Suppressor macrophage treated with lipopolysaccharide for 4 hours (primary cell): ENCODE results near the gene DOCK2.

Experiments
- DNase-seq: peaks from one replicate; pipeline ENCODE4 v3.0.0-alpha.2; 2020

Gene DOCK2

DNA sequence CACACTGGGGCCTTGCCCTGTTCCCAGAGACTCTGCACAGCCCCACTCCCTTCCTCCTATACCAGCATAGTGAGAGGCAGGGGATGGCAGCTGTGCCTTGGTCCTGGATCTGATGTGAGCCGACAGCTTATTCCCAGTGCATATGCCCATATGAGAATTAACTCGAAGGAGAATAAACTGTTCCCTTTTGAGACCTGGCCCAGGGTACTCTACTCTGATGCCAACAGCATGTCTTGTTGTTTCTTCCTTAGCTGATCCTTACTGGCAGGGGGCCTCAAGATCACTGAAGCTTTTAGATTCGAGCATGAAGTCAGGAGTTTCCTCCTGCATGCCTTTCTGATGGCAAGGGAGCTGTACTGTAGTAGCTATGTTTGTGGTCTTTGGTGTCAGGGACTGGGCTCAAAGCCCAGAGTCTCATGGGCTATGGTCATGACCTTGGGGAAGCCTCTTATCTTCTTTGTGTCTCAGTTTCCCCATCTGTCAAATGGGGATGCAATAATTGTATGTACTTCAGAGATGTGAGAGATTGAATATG, 57.1 kb downstream of the DOCK2 start:
- DNase-seq: no peak

DNA sequence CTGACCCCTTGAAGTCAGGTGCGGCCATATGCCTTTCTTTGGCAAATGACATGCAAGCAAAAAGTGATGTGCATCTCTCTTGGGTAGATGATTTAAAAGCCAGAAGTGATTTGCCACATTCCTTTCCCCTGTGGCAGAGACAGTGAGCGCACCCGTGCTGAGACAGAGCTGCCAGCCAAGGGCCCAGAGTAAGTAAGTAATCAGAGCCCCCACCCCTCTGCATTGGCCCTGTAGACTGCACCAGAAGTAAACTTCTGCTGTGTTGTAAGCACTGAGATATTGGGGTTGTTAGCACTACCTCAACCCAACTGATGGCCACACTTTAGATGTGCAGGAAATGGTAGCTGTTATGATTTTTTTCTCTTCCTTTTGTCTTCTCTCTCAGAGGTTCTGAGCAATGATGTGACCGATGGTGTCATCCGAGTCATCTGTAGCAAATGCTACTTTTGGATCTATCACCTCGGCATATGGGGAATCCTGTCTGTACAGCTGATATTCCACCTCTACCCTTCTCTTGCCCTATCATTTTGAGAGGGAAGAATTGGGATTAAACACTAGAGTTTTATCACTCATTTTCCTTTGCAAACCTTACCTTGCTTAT, 58.0 kb downstream of the DOCK2 start:
- no peak for DNase-seq

GRCh38 chr5:169695919-169696490, 58.9 kb downstream of the DOCK2 start:
- no peak for DNase-seq

GRCh38 chr5:169696621-169697510, 59.8 kb downstream of the DOCK2 start:
- no peak for DNase-seq

GRCh38 chr5:169697511-169697890, 60.4 kb downstream of the DOCK2 start:
- no peak for DNase-seq

- DNase-seq: no peak
These were observed 60.9 kb downstream of the DOCK2 start for GRCh38 chr5:169697976-169698375.

GRCh38 chr5:169700611-169701010, 63.5 kb downstream of the DOCK2 start:
- DNase-seq: no peak

GRCh38 chr5:169701910-169702451, 64.9 kb downstream of the DOCK2 start:
- peak; percentile 37 for DNase-seq

DNA sequence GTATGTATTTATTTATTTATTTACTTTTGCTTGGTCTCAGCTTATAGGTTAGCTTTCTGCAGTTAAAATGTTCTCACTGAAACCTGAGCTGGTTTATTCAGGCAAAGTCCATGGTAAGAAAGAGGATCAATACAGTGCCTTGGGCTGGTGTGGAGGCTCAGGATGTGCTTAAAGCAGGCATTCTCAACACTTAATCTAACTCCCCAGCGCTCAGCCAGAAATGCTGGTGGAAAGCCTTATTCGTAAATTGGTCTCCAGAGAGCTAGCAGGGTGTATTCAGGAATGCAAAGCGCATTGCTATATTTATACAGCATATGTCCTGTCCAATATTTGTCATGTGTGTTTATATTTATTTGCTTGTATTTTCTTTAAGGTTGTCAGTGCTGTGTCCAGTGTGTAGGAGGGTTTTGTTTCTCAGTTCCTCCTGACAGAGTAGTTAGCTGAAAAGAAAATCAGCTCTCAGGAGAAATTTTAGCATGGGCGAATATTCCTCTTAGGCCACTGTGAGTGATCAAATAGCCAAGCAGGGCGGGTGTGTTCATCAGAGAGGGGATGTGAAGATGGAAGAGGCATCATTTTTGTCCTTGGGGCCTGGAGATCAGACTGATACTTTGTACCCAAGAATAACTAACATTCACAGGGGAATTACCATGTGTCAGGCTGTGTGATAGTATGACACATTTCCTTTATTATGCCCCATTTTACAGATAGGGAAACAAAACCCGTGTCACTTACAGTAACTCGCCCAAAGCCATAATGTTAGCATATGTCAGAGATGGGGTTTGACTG, 65.8 kb downstream of the DOCK2 start:
- DNase-seq: peak; percentile 80

GRCh38 chr5:169703813-169704212, 66.7 kb downstream of the DOCK2 start:
- DNase-seq: peak; percentile 40

DNA sequence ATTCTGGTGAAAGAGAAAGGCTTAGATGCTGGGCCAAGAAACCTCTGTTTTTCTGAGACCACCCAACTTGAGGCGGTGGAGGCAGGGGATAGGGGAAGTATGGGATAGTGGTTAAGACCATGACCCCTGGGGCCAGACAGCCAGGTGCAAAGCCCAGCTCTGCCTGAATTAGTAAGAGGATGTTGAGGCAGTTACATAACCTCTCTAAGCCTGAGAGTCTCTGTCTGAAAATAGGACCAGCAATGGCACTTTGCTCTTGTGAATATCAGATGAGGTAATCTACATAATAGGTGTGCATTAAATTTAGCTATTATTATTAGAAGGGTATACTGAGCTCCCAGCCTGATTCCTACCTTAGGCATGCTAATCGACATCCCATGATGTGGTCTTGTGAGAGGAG, 68.2 kb downstream of the DOCK2 start:
- DNase-seq: no peak

DNA sequence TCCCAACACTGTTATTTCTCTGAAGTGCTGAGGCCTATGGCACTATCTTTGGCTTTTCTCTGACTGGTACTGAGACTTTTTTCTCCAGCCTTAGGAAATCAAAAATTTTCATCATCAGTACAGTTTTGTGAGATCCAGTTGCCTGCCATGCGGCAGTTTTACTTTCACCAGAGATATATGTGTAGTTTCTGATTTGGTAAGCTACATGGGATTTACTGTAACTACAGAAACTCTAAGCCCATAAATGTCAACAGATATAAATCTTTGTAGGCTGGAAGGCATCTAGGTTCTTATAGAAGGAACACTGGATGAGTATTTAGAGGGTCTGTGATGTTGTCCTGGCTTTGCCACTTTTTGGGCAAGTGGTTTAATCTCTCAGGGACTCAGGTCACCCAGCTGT, 69.0 kb downstream of the DOCK2 start:
- DNase-seq: peak; percentile 47

DNA sequence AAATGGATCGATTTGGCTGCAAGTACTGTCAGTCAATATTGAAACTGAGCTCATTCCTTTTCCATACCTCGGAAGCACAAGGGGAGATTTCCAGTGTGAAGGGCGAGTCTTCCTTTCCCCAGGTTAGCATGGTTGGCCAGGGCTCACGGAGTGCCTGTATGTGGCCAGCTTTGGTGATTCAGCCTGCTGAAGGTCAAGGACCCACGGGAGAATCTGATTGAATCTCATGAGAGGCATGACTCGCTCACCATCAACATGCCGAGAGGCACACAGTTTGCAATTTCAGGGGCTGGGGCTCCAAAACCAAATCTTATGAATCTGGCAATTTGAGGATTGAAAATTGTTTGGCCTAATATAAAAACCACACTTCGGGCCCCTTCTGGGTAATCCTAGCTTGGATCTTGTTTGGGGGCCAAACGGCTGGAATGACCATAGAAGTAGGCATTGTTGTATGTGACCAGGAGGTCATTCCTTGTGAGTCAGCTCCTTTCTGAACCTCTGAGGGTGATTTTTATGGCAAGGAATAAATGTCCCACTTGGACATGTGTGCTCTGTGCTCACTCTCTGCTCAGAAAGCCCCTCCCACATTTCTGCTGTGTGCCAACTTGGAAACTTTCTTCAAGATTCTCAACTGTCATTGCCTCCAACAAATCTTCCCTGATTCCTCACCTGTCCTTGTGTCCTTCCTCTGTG, 69.8 kb downstream of the DOCK2 start:
- peak; percentile 46 for DNase-seq

DNA sequence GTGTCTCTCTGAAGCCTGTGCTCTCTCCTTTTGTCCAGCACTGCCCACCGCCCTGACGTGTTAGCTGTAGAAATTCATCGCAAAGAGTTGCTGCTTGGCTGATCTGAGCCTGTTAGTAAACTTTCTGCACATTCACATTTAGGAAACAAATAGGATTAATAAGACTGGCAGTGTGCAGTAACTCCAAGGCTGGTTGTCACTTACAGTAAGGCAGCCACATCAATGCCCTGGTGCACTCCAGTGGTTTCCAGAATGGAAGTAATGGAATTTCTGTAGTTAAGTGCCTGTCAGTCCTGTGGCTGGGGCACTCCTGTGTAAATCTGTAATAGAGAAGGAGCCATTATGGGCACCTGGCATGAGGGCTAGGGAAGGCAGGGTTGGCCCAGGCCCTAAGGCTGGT, 70.6 kb downstream of the DOCK2 start:
- DNase-seq: no peak

- DNase-seq: no peak
These were observed 73.6 kb downstream of the DOCK2 start for GRCh38 chr5:169710675-169711074.

GRCh38 chr5:169711551-169712225, 74.6 kb downstream of the DOCK2 start:
- DNase-seq: no peak

DNA sequence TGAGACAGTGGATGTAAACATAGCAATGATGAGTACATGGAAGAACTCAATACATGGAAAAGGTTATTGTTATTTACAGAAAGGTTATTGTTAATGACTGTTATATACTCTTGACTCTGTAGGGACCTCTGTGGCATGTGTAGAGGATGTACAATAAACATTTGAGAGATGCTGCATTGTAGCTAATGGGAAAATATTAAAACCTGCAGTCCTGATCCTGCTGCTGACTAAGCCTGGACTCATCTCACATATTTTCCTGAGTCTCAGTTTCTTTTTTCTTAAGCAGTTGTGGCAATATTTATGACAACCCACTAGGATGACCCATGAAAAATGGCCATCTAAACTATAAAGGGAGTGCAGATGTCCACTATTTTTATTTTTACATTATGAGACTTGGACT, 75.4 kb downstream of the DOCK2 start:
- DNase-seq: no peak

GRCh38 chr5:169716287-169716686, 79.2 kb downstream of the DOCK2 start:
- peak; percentile 74 for DNase-seq

GRCh38 chr5:169717288-169717687, 80.2 kb downstream of the DOCK2 start:
- DNase-seq: peak; percentile 77

- DNase-seq: no peak
These were observed 82.6 kb downstream of the DOCK2 start for GRCh38 chr5:169719360-169720314.
